Kidney (tissue), 14 donors: ENCODE results near the gene SPACA7. TPM values are rescaled to one million over a fixed set of nuclear protein-coding genes. Genes with fewer than 3 reads are reported as not detected.

Experiments used
- DNase-seq, 5 donors: peaks; one replicate each; pipeline ENCODE4 v3.0.0-alpha.2; 2013 to 2020
- FAIRE-seq: peaks from 2 replicates; lab custom pipeline; 2012; peaks lifted over from hg19 to GRCh38; lab: Jason Lieb, UNC
- H3K27ac ChIP-seq, 2 donors: one replicate each; pipeline ENCODE4 v1.7.0; 2013; ENCODE audit warnings: low read depth in 2 of 2, low read length in 2 of 2, inconsistent platforms in 1 of 2
- H3K27me3 ChIP-seq: one replicate; pipeline ENCODE4 v1.7.1; 2013; ENCODE audit warnings: low read length, inconsistent platforms; ENCODE audit not compliant: control insufficient read depth, insufficient read depth
- H3K36me3 ChIP-seq, 3 donors: one replicate each; pipeline versions ENCODE4 v1.7.0 to v1.7.1; 2013; ENCODE audit warnings: low read length in 3 of 3, control low read depth in 1 of 3, inconsistent platforms in 1 of 3; ENCODE audit not compliant: insufficient read depth in 3 of 3, control insufficient read depth in 2 of 3
- H3K4me1 ChIP-seq, 3 donors: one replicate each; pipeline versions ENCODE4 v1.7.0 to v1.7.1; 2013; ENCODE audit warnings: low read length in 3 of 3, inconsistent platforms in 1 of 3, low read depth in 1 of 3; ENCODE audit not compliant: control insufficient read depth in 2 of 3, insufficient read depth in 2 of 3
- H3K4me3 ChIP-seq, 3 donors: one replicate each; pipeline versions ENCODE4 v1.7.0 to v1.8.1; 2013; ENCODE audit warnings: low read length in 3 of 3, control low read depth in 1 of 3, inconsistent platforms in 1 of 3
- H3K9ac ChIP-seq, 3 donors: one replicate each; pipeline versions ENCODE4 v1.7.0 to v1.7.1; 2013; ENCODE audit warnings: low read length in 3 of 3, control low read depth in 1 of 3, inconsistent platforms in 1 of 3
- H3K9me3 ChIP-seq, 3 donors: one replicate each; pipeline versions ENCODE4 v1.7.0 to v1.7.1; 2013; ENCODE audit warnings: low read length in 3 of 3, control low read depth in 1 of 3, inconsistent platforms in 1 of 3; ENCODE audit not compliant: control insufficient read depth in 2 of 3, insufficient read depth in 1 of 3
- intact Hi-C: fragments of 100-400 bp; cut with DNase I; formaldehyde crosslinking; loops from one replicate; pipeline ENCODE4 v1.11.1; 2022
- polyA plus RNA-seq: library from polyadenylated mRNA; stranded (reverse); fragments of 350-450 nt; fragmentation: Illumina TruSeq; extraction: RNeasy Lipid Tissue Mini Kit (QIAGEN cat#74804); gene quantifications from one replicate; pipeline ENCODE4 v1.2.3, GENCODE V29; 2014; ENCODE audit warnings: low read depth, low replicate concordance; ENCODE audit not compliant: insufficient read depth
- total RNA-seq: library from RNA; stranded (reverse); fragmentation: NEBNext Ultra II Directional; extraction: Animal tissue kit (Norgen Biotek cat#: 25700); gene quantifications from one replicate; pipeline ENCODE4 v1.2.1, GENCODE V29; 2021
- TF ChIP-seq, protein P1 (sequence below): IDR thresholded peaks from 3 replicates; pipeline ENCODE4 v1.5.1; 2012; ENCODE audit warnings: mild to moderate bottlenecking, moderate library complexity, borderline replicate concordance; ENCODE audit not compliant: insufficient read depth; ENCODE audit errors: extremely low read depth
- donor health status: control.
- donor health status: control.
- donor health status: control.
- donor health status: control.
- donor health status: control.
- donor health status: DM: yes; HTN: yes; CAD: no.
- donor health status: Normal renal cell carcinoma (clear cell type).

SPACA7 gene
- total and polyA plus RNA-seq, 2 donors from 2014 or later, result not detected

DNA sequence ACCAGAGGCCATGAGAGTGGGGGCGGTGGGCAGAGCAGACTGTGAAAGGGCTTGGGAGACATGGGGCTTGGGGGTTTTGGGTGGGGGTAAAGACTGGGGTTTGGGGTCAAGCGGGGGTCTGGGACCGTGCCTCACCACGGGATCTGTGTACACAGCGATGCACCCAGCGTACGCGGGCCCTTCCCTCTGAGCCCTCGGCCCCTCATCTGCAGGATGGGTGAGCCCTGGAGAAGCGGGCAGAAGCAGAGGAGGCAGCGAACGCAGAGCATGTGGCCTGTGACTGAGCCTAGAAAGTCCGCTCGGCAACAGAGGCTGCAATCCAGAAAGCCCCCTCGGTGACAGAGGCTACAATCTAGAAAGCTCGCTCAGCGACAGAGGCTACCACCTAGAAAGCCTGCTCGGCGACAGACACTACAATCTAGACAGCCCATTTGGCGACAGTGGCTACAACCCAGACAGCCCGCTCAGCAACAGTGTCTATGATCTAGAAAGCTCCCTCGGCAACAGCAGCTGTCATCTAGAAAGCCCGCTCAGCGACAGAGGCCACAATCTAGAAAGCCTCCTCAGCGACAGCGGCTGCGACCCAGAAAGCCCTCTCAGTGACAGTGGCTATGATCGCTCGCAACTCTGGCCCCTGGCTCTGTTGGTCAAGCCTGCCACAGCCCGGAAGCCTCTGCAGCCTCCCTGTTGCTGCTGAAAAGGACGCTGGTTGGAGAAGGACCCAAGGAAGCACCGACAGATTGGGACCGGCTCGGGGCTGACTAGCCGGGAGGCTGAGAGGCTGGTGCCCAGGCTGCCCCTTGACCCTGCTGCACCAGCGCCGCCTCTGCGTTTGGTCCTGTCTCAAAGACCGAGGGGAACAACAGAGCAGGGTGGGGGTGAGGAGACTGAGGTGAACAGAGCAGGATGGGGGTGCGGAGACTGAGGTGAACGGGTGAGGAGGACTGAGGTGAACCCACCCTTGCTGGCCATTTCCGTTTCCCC lies 68.6 kb downstream of the SPACA7 start:
- no peaks in the 10 kb centered on the region for H3K36me3 ChIP-seq
- TF ChIP-seq, protein P1, sequence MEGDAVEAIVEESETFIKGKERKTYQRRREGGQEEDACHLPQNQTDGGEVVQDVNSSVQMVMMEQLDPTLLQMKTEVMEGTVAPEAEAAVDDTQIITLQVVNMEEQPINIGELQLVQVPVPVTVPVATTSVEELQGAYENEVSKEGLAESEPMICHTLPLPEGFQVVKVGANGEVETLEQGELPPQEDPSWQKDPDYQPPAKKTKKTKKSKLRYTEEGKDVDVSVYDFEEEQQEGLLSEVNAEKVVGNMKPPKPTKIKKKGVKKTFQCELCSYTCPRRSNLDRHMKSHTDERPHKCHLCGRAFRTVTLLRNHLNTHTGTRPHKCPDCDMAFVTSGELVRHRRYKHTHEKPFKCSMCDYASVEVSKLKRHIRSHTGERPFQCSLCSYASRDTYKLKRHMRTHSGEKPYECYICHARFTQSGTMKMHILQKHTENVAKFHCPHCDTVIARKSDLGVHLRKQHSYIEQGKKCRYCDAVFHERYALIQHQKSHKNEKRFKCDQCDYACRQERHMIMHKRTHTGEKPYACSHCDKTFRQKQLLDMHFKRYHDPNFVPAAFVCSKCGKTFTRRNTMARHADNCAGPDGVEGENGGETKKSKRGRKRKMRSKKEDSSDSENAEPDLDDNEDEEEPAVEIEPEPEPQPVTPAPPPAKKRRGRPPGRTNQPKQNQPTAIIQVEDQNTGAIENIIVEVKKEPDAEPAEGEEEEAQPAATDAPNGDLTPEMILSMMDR, result no peak
- FAIRE-seq (no peak), DNase-seq (peak in 2 of 5 donors; percentile 37 to 58)
- no peaks in the 10 kb centered on the region for H3K9me3 ChIP-seq
- H3K27ac ChIP-seq, result no peak overlapping the region
- H3K4me3 ChIP-seq, result no peak overlapping the region
- H3K4me1 ChIP-seq, result no peaks in the 10 kb centered on the region
- intact Hi-C loops, result loop anchor here (10.0 kb wide), 1 partner anchor 970 kb away; no protein-coding TSS in a partner anchor
- H3K9ac ChIP-seq, result no peak overlapping the region
- H3K27me3 ChIP-seq, result peaks cover 7% of the 10 kb centered on the region

- Histone ChIP-seq H3K9me3 (no peaks in the 10 kb centered on the region), H3K9ac (no peak overlapping the region), H3K36me3 (no peaks in the 10 kb centered on the region), H3K4me1 (no peaks in the 10 kb centered on the region), H3K4me3 (no peak overlapping the region), H3K27me3 (peaks cover 5% of the 10 kb centered on the region), H3K27ac (no peak overlapping the region)
- TF ChIP-seq, protein P1, result no peak
- intact Hi-C loops, result loop anchor here (10.0 kb wide), 1 partner anchor 971 kb away; no protein-coding TSS in a partner anchor
- FAIRE-seq (no peak), DNase-seq (peak in 2 of 5 donors; percentile 48 to 61)
Observed at GRCh38 chr13:112445411-112446271, 69.5 kb downstream of the SPACA7 start.

DNA sequence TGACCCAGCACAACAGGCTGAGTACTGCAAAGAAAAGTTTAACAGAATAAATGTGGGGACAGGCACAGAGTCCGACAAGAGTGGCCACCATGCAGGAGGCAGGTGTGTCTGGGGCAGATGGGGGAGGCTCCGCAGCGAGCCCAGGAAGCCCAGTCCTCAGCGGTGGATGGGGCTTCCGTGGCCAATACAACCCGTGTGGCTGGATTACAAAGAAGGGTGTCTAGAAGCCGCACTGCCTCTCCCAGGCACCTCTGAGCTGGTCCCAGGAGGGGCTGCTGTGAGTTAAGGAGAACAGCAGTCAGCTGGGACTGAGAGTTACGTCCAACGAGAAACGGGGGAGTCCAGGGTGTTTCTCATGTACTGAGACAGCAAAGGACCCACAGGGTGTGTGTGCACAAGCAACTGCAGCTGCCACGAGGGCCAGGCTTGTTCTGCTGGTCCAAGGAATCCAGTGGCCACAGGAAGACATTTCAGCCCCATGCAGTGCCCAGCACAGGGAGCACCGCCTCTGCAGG lies 70.2 kb downstream of the SPACA7 start:
- Histone ChIP-seq H3K4me1 (no peaks in the 10 kb centered on the region), H3K27me3 (peaks cover 5% of the 10 kb centered on the region), H3K36me3 (no peaks in the 10 kb centered on the region), H3K27ac (no peak overlapping the region), H3K9me3 (no peaks in the 10 kb centered on the region), H3K4me3 (no peak overlapping the region), H3K9ac (no peak overlapping the region)
- intact Hi-C loops, result loop anchor here (10.0 kb wide), 1 partner anchor 972 kb away; no protein-coding TSS in a partner anchor
- FAIRE-seq (no peak), DNase-seq (peak in 2 of 5 donors; percentile 26 to 27)
- TF ChIP-seq, protein P1, result no peak
